ENCODE measurements around the gene KLK7.

The KLK7 gene

DNA sequence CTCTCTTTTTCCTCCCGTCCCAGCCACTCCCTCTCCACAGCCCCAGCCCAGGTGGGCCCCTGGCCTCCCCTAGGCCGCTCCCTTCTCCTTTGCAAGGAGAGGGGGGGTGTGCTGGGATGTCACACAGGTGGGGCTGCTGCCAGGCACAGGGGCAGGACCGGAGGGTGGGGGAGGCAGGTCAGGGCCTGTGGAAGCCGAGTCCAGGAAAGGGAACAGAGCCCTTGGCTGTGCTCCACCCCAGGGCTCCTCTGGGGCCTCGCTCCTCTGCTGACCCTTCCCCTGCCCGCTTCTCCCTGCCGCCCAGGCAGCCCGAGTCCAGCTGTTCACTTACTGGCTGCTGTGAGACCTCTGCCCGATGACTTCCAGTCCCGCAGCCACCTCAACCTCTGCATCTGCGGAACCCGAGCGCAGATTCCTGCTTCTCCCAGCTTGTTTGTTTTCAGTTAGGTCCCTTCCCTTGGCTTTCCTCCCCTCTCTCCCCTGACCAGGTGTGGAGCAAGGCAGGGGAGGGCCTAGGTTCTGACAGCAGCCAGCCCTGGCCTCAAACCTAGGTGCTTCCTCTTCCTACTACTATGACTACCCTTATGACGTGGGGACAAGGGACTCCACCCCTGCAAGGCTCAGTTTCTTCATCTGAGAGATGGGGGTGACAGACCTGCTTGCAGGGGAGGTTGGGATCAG lies 43.5 kb upstream of the KLK7 start:
- DNase-seq (ENCODE audit: low read depth), result no peak
- H3K4me3 ChIP-seq (ENCODE audit: low read depth, low read length), result no peak overlapping the region
- TF ChIP-seq, protein P1, sequence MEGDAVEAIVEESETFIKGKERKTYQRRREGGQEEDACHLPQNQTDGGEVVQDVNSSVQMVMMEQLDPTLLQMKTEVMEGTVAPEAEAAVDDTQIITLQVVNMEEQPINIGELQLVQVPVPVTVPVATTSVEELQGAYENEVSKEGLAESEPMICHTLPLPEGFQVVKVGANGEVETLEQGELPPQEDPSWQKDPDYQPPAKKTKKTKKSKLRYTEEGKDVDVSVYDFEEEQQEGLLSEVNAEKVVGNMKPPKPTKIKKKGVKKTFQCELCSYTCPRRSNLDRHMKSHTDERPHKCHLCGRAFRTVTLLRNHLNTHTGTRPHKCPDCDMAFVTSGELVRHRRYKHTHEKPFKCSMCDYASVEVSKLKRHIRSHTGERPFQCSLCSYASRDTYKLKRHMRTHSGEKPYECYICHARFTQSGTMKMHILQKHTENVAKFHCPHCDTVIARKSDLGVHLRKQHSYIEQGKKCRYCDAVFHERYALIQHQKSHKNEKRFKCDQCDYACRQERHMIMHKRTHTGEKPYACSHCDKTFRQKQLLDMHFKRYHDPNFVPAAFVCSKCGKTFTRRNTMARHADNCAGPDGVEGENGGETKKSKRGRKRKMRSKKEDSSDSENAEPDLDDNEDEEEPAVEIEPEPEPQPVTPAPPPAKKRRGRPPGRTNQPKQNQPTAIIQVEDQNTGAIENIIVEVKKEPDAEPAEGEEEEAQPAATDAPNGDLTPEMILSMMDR (IDR thresholded peaks at IDR 0.05; ENCODE audit: low read depth, low read length), result no peak
- no peak for TF ChIP-seq MYC (IDR thresholded peaks at IDR 0.05; ENCODE audit: low read depth, low read length)
- no peak for TF ChIP-seq MAX (IDR thresholded peaks at IDR 0.05; ENCODE audit: low read depth, low read length)
- TF ChIP-seq POLR2A (IDR thresholded peaks at IDR 0.05; ENCODE audit: extremely low read depth, insufficient read length), result no peak

DNA sequence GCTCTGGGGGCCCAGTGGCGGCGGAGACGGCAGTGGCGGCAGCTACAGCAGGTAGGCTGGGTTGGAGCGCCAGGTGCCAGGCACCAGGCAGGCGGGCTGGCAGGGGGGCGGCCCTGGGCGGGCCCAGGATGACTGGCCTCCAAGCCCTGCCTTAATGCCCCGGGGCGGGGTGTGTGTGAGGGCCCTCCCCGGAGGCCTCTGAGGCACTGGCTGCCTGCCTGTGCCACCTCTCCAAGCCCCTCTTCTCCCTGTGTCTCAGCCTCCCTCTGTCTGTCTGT lies 42.8 kb upstream of the KLK7 start, which contains the start of gene KLK11:
TSS of gene KLK11 (minus strand) at position 63 of the 278 bp plus-strand sequence. CDS start 985 bp downstream, outside the sequence.
- TF ChIP-seq, protein P1 (IDR thresholded peaks at IDR 0.05; ENCODE audit: low read depth, low read length), result no peak
- TF ChIP-seq MAX (IDR thresholded peaks at IDR 0.05; ENCODE audit: low read depth, low read length) (no peak), MYC (IDR thresholded peaks at IDR 0.05; ENCODE audit: low read depth, low read length) (no peak), POLR2A (IDR thresholded peaks at IDR 0.05; ENCODE audit: extremely low read depth, insufficient read length) (no peak)
- H3K4me3 ChIP-seq (ENCODE audit: low read depth, low read length), result no peak within 1 kb of the TSS
- no peak for DNase-seq (ENCODE audit: low read depth)

GRCh38 chr19:51025809-51026553 lies 42.3 kb upstream of the KLK7 start:
- TF ChIP-seq, protein P1 (IDR thresholded peaks at IDR 0.05; ENCODE audit: low read depth, low read length), result no peak
- TF ChIP-seq MYC (IDR thresholded peaks at IDR 0.05; ENCODE audit: low read depth, low read length) (no peak), MAX (IDR thresholded peaks at IDR 0.05; ENCODE audit: low read depth, low read length) (no peak), POLR2A (IDR thresholded peaks at IDR 0.05; ENCODE audit: extremely low read depth, insufficient read length) (no peak)
- no peak overlapping the region for H3K4me3 ChIP-seq (ENCODE audit: low read depth, low read length)
- no peak for DNase-seq (ENCODE audit: low read depth)

DNA sequence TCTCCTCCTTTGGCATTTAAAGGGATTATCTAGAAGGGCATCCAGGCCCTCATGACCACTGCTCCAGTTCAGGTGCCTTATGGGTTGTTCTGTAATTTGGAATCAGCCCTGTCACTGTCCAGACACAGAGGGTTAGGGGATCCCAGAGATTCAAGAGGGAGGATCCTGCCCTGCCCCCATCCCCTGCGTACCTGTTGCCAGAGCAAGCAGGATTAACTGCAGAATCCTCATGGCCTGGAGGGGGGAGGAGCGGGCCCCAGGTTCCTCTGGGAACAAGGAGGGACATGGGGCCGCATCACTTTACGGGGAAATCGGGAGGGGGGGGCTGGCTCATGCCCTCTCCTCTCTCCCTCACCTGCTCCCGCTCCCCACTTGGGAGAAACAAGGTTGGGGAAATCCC lies 41.7 kb upstream of the KLK7 start:
- no peak for TF ChIP-seq POLR2A (IDR thresholded peaks at IDR 0.05; ENCODE audit: extremely low read depth, insufficient read length)
- TF ChIP-seq, protein P1 (IDR thresholded peaks at IDR 0.05; ENCODE audit: low read depth, low read length), result no peak
- TF ChIP-seq MAX (IDR thresholded peaks at IDR 0.05; ENCODE audit: low read depth, low read length), result no peak
- no peak for TF ChIP-seq MYC (IDR thresholded peaks at IDR 0.05; ENCODE audit: low read depth, low read length)
- no peak for DNase-seq (ENCODE audit: low read depth)
- no peak overlapping the region for H3K4me3 ChIP-seq (ENCODE audit: low read depth, low read length)

DNA sequence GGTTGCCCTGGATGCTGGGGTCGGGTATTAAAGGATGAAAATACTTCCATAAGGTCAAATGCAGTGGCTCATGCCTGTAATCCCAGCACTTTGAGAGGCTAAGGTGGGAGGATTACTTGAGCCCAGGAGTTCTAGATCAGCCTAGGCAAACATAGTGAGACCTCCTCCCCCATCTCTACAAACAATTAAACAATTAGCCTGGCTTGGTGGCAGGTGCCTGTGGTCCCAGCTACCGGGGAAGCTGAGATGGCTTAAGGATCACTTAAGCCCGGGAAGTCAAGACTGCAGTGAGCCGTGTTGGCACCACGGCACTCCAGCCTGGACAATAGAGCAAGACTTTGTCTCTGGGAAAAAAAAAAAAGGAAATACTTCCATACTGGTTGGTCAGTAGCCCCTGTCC lies 41.2 kb upstream of the KLK7 start:
- no peak for DNase-seq (ENCODE audit: low read depth)
- no peak overlapping the region for H3K4me3 ChIP-seq (ENCODE audit: low read depth, low read length)
- no peak for TF ChIP-seq MAX (IDR thresholded peaks at IDR 0.05; ENCODE audit: low read depth, low read length)
- TF ChIP-seq POLR2A (IDR thresholded peaks at IDR 0.05; ENCODE audit: extremely low read depth, insufficient read length), result no peak
- TF ChIP-seq, protein P1 (IDR thresholded peaks at IDR 0.05; ENCODE audit: low read depth, low read length), result no peak
- no peak for TF ChIP-seq MYC (IDR thresholded peaks at IDR 0.05; ENCODE audit: low read depth, low read length)

All from NB4 (cell line).